ENCODE results near the gene WBP2NL. TPM values are rescaled to one million over a fixed set of nuclear protein-coding genes. Genes with fewer than 3 reads are reported as not detected.

The WBP2NL gene
- total RNA-seq, 4 donors from 2014 or later = 3.0 to 6.8 (median 3.5) TPM

DNA sequence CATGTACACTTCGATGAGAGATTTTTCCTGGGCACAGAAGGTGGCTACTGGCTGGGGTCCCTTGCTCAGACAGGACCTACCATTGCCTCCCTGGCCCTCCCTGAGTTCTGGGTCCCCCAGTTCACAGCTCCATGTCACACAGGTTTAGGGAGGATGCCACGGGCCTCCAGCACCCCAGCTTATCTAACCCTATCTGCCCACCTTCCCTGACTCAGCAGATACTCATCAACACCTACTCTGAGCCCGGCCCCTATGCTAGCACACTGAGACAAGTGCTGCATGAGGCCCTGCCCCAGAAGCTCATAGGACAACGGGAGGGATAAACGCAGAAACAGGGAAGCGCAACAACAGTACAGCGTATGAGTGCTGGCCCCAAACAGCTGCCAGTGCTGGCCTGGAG, 62.5 kb downstream of the WBP2NL start:
- 91 to 98% methylated on average over 7 of the region's 7 CpGs for WGBS, 2 donors
- TF ChIP-seq EP300 (IDR thresholded peaks at IDR 0.05) (no peak), CTCF (IDR thresholded peaks at IDR 0.05) (no peak), POLR2A (IDR thresholded peaks at IDR 0.05) (no peak)
- no peak for DNase-seq (ENCODE audit: low spot score in 2 of 2)
- Histone ChIP-seq H3K4me3 (no peak overlapping the region), H3K36me3 (peaks cover 0 to 91% (median 7%) of the 10 kb centered on the region in 3 donors), H3K4me1 (no peaks in the 10 kb centered on the region), H3K9me3 (peaks cover 0 to 14% (median 6%) of the 10 kb centered on the region in 4 donors), H3K27me3 (no peaks in the 10 kb centered on the region), H3K27ac (no peak overlapping the region)

DNA sequence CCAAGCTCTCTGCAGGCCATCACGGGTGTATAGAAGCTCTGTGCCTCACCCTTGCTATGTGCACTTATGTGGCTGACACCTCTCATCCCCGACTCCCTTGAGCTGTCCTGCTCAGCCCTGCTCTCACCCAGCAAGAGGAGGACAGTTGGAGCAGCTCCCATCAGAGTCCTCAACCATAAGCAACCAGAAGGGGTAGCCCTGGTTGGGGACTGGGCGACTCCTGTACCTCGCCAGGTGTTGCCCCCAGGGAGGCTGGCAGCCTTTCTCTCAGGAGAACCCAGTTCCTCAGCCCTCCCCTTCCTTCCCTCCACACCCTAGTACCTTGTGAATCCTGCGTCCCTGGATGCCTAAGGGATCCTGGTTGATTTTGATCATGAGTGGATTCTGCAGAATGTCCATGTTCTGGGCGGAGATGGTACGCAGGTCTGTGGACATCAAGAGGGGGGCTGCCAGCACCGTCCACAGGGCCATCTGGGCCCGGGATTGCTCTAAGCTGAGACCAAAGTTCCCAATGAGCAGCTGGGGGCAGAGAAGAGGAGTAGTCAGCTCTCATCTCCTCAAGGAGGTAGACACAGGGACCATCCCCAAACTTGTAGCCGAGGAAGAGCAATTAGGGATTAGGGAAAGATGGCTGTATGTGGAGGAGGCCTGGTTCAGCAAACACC, 64.0 kb downstream of the WBP2NL start:
- Histone ChIP-seq H3K36me3 (peaks cover 0 to 98% (median 14%) of the 10 kb centered on the region in 3 donors), H3K9me3 (no peaks in the 10 kb centered on the region), H3K4me1 (no peaks in the 10 kb centered on the region), H3K27ac (no peak overlapping the region), H3K4me3 (no peak overlapping the region), H3K27me3 (no peaks in the 10 kb centered on the region)
- WGBS, 2 donors = 96% methylated on average over 10 of the region's 10 CpGs
- no peak for DNase-seq (ENCODE audit: low spot score in 2 of 2)
- TF ChIP-seq CTCF (IDR thresholded peaks at IDR 0.05) = no peak
- no peak for TF ChIP-seq POLR2A (IDR thresholded peaks at IDR 0.05)
- no peak for TF ChIP-seq EP300 (IDR thresholded peaks at IDR 0.05)

DNA sequence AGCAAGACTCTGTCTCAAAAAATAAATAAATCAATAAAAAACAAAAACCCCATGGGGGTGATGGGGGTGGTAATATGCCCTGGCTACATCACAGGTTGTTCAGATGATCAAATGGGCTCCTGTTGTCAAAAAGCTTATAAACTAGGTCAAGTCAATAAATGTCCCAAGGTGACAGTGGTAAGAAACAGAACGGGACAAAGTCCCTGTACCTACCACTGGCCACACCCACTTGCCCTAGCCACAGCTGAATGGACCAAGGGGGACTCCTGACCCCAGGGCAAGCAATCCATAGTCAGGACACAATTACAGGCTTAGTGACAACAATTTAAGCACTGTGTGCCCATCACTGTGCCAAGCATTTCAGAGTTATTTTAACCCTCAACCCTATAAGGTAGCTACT, 66.0 kb downstream of the WBP2NL start:
- H3K27ac ChIP-seq = no peak overlapping the region
- 75 to 92% methylated on average over 1 of the region's 1 CpG for WGBS, 2 donors
- no peaks in the 10 kb centered on the region for H3K9me3 ChIP-seq
- H3K36me3 ChIP-seq = peaks cover 0 to 90% (median 14%) of the 10 kb centered on the region in 3 donors
- no peak for DNase-seq (ENCODE audit: low spot score in 2 of 2)
- H3K27me3 ChIP-seq = no peaks in the 10 kb centered on the region
- H3K4me1 ChIP-seq = peaks cover 0 to 8% (median 5%) of the 10 kb centered on the region in 4 donors
- no peak overlapping the region for H3K4me3 ChIP-seq
- TF ChIP-seq EP300 (IDR thresholded peaks at IDR 0.05) (no peak), POLR2A (IDR thresholded peaks at IDR 0.05) (no peak), CTCF (IDR thresholded peaks at IDR 0.05) (no peak)

- Histone ChIP-seq H3K4me3 (no peak overlapping the region), H3K27me3 (no peaks in the 10 kb centered on the region), H3K9me3 (no peaks in the 10 kb centered on the region), H3K36me3 (peaks cover 0 to 80% (median 14%) of the 10 kb centered on the region in 3 donors), H3K27ac (no peak overlapping the region), H3K4me1 (peaks cover 0 to 14% (median 9%) of the 10 kb centered on the region in 4 donors)
- WGBS, 2 donors = 81 to 84% methylated on average over 11 to 13 of the region's 13 CpGs
- no peak for TF ChIP-seq EP300 (IDR thresholded peaks at IDR 0.05)
- no peak for DNase-seq (ENCODE audit: low spot score in 2 of 2)
Measured at GRCh38 chr22:42065438-42066125, 67.0 kb downstream of the WBP2NL start.

DNA sequence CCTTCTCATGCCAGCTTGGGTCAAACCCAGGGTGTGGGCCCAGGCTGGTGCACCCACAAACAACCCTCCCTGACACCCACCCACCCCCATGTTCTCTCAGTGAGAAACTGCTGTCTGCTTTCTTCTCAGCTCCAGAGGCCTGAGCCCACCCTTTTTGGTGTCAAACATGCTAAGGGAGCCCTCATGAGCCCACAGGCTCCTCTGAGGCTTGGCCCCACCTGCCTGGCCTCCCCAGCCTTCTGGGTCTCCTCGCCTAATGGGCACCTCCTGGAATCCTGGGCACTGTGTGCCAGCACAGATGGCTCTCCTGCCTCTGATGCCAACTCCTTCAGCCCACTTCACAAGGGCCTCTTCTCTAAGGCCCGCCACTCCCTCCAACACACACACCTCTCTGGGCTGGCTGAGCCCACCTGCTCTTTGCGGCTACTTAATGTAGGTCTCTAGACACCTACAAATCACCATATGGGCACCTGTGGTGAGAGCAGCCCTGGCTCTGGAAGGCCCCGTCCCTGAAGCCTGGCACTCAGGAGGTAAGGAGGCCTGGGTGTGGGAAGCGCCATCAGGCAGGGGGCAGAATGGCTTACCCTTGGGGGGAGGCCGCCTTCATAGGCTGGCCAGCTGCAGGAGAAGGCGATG, 67.7 kb downstream of the WBP2NL start:
- whole genome bisulfite sequencing, 2 donors = 95 to 98% methylated on average over 7 of the region's 7 CpGs
- DNase-seq (ENCODE audit: low spot score in 2 of 2) = no peak
- H3K27ac ChIP-seq = no peak overlapping the region
- H3K9me3 ChIP-seq = no peaks in the 10 kb centered on the region
- H3K4me1 ChIP-seq = peaks cover 0 to 16% (median 10%) of the 10 kb centered on the region in 4 donors
- H3K27me3 ChIP-seq = no peaks in the 10 kb centered on the region
- H3K4me3 ChIP-seq = no peak overlapping the region
- TF ChIP-seq CTCF (IDR thresholded peaks at IDR 0.05) (no peak), EP300 (IDR thresholded peaks at IDR 0.05) (no peak), POLR2A (IDR thresholded peaks at IDR 0.05) (no peak)
- H3K36me3 ChIP-seq = peaks cover 0 to 74% (median 12%) of the 10 kb centered on the region in 3 donors

All from tibial nerve (tissue), 4 donors.